Muscle of back (tissue), 11 donors: Measurements from ENCODE around the gene PLK3. TPM values are rescaled to one million over a fixed set of nuclear protein-coding genes. Genes with fewer than 3 reads are reported as not detected.

Experiments used
- DNase-seq, 3 donors: peaks; one replicate each; pipeline versions ENCODE4 v3.0.0 to v3.0.0-alpha.2; 2013
- polyA plus RNA-seq, 10 donors: library from polyadenylated mRNA; unstranded; fragments of 120-200 nt; gene quantifications; one replicate each; pipeline ENCODE4 v1.2.1, GENCODE V29; 2013; ENCODE audit not compliant: insufficient read length in 10 of 10

PLK3 gene
- polyA plus RNA-seq, 10 donors: 11.5 to 16.1 (median 13.1) TPM

DNA sequence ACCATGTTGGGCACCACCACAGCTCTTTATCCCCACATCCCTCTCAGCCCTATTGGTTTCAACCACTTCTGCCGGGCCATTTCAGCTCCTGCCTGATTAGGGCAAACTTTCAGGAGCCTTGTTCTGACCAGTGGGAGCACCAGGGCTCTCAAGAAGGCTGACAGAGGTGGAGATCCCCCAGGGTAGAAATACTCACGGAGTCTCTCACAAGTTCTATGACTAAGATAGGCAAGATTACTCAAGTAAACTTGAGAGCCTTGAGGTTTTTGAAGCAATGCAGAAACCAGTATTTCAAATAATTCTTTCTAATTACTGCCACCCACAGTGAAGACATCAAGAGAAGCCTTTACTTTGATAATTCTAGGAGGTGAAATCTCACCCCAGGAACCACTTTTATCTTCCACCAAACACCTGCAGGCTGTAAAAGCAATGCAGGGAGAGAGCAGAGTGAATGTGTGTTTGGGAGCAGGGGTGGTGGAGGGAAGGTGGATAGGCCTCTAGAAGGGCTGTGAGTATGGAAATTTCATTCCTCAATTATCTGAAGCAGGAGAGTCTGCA is 49.5 kb downstream of the PLK3 start:
- DNase-seq: no peak

DNA sequence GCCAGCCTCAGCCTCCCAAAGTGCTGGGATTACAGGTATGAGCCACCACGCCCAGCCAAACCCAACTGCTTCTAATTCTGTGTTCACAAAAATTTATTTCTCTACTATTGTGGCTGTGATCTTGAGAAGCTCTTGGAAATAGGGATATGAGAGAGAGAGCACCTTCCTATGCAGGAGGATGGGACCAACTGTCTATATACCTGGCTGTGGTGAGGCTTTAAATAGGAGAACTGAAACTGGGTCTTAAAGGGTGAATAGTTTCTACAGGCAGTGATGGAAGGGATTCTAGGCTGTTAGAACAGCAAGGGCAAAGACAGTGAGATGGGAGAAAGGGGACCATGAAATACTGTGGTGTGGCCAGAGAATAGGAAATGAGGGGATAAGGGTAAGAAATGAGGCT is 51.1 kb downstream of the PLK3 start:
- no peak for DNase-seq

DNA sequence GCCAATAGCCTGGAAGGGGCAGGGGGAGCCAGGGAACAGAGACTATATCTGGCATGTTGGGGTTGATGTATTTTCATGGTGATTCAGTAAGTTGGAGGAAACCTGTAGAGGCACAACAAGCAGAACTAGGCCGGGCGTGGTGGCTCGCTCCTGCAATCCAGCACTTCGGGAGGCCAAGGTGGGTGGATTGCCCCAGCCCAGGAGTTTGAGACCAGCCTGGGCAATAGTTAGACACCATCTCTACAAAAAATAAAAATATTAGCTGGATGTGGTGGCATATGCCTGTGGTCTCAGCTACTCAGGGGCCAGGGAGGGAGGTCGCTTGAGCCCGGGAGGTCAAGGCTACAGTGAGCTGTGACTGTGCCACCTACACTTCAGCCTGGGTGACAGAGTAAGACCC is 53.0 kb downstream of the PLK3 start:
- DNase-seq: no peak

DNA sequence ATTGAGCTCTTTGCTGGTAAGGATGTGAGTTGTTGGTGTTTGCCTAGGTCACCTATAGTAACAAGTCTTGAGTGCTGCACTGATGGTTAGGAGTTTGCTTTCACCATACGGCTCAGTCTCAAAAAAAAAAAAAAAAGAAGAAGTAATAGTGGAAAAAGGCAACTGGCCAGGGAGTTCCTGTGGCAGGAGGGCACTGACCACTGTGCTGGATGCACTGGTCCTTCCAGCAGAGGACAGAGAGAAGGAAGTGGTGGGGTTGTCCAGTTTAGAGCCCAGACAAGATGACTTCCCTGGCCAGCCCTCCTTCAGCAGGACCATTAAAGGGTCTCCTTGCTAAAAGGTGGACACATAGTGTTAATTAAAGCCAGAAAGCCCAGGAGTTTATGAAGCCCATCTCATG is 54.8 kb downstream of the PLK3 start:
- no peak for DNase-seq

Other genes with a start within 250 kb of the PLK3 start
- 1 to 10 TPM; 4.2 to 5.9 (median 5.5) TPM for gene TMEM53, start 125.9 kb upstream of the PLK3 start, polyA plus RNA-seq
- gene ARMH1, start 125.7 kb upstream of the PLK3 start, polyA plus RNA-seq: 1 to 10 TPM; 1.2 to 4.0 (median 2.1) TPM
- gene RNU5D-1, start 69.2 kb upstream of the PLK3 start, polyA plus RNA-seq: not detected
- 10 to 100 TPM in 8 of 10 donors, 1 to 10 TPM in 2; 8.2 to 19.1 (median 11.4) TPM for gene KIF2C, start 60.5 kb upstream of the PLK3 start, polyA plus RNA-seq
- 1,000 to 10,000 TPM; 2,324 to 3,360 (median 3,028) TPM for gene RPS8, start 24.8 kb upstream of the PLK3 start, polyA plus RNA-seq
- gene BEST4, start 12.2 kb upstream of the PLK3 start, polyA plus RNA-seq: under 1 TPM; 0.09 to 0.56 (median 0.34) TPM
- gene DYNLT4, start 7.0 kb downstream of the PLK3 start, polyA plus RNA-seq: under 1 TPM in 6 of 10 donors, not detected in 4; 0.29 to 0.65 (median 0.40) TPM
- 10 to 100 TPM in 1 of 10 donors, 1 to 10 TPM in 9; 4.3 to 15.3 (median 6.6) TPM for gene BTBD19, start 8.1 kb downstream of the PLK3 start, polyA plus RNA-seq
- 10 to 100 TPM in 4 of 10 donors, 1 to 10 TPM in 6; 5.4 to 18.9 (median 8.8) TPM for gene PTCH2, start 42.9 kb downstream of the PLK3 start, polyA plus RNA-seq
- gene EIF2B3, start 186.2 kb downstream of the PLK3 start, polyA plus RNA-seq: 10 to 100 TPM; 24.0 to 32.3 (median 29.7) TPM
- 10 to 100 TPM; 24.3 to 31.8 (median 28.2) TPM for gene HECTD3, start 210.9 kb downstream of the PLK3 start, polyA plus RNA-seq
- gene UROD, start 211.9 kb downstream of the PLK3 start, polyA plus RNA-seq: 10 to 100 TPM; 72.2 to 93.4 (median 78.5) TPM